Measurements from ENCODE around the gene DSCAM.

Gene DSCAM

DNA sequence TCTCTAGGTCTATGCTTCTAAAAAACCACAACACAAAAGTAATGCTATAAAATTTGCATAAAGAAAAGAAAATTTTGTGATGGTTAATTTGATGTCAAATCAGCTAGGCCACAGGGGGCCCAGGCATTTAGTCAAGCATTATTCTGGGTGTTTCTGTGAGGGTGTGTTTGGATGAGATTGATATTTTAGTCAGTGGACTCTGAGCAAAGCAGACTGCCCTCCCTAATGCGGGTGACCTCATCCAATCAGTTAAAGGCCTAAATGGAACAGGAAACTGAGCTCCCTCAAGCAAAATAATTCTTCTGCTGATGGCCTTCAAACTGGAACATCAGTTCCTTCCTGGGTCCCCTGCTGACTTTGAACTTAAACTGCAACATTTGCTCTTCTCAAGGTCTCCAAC is 358.0 kb downstream of the DSCAM start:
- TF ChIP-seq, protein P1, sequence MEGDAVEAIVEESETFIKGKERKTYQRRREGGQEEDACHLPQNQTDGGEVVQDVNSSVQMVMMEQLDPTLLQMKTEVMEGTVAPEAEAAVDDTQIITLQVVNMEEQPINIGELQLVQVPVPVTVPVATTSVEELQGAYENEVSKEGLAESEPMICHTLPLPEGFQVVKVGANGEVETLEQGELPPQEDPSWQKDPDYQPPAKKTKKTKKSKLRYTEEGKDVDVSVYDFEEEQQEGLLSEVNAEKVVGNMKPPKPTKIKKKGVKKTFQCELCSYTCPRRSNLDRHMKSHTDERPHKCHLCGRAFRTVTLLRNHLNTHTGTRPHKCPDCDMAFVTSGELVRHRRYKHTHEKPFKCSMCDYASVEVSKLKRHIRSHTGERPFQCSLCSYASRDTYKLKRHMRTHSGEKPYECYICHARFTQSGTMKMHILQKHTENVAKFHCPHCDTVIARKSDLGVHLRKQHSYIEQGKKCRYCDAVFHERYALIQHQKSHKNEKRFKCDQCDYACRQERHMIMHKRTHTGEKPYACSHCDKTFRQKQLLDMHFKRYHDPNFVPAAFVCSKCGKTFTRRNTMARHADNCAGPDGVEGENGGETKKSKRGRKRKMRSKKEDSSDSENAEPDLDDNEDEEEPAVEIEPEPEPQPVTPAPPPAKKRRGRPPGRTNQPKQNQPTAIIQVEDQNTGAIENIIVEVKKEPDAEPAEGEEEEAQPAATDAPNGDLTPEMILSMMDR (IDR thresholded peaks at IDR 0.05; ENCODE audit: low read depth, low read length) = no peak
- no peak for DNase-seq (ENCODE audit: low read depth in 2 of 2)
- H3K4me3 ChIP-seq (replicated peaks in 1 of 2; ENCODE audit: low read depth in 2 of 2, low read length in 2 of 2) = no peak overlapping the region

DNA sequence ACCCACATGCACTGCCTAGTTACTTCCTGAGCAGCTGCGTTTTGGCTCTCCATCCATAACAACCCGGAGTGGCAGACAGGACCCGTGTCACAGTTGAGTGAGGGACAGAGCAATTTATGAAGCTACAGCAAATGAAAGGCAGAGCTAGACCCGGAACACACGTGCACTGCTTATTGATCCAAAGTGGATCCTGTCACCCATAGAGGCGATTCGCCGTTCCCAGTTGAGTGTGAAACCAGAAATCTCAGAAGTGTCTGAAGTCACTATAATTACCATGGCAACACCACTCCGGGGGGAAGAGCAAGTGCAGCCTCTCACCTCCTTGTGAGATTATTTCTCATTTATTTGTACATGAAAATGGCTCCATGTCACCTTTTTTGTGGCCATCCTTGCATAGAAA is 365.2 kb downstream of the DSCAM start:
- no peak overlapping the region for H3K4me3 ChIP-seq (replicated peaks in 1 of 2; ENCODE audit: low read depth in 2 of 2, low read length in 2 of 2)
- TF ChIP-seq, protein P1 (IDR thresholded peaks at IDR 0.05; ENCODE audit: low read depth, low read length) = no peak
- DNase-seq (ENCODE audit: low read depth in 2 of 2) = no peak

DNA sequence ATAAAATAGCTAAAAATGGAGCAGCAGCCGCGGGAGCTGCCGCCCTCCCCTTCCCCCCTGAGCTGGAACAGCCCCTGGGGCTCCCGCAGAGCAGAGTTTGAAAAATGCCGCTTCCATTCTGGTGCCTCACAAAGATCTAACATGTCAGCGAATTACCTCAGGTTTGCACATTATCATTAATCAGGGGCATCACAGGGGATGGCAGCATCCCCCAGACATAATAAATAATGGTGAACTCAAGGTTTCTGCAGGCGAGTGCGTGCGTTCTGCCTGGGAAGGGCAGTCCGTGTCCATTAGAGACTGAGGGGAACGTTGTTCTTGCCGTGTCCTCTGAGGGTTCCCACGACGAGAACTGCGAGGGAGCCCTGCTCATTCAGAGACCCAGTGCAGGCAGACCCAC is 372.4 kb downstream of the DSCAM start:
- TF ChIP-seq, protein P1 (IDR thresholded peaks at IDR 0.05; ENCODE audit: low read depth, low read length) = no peak
- no peak for DNase-seq (ENCODE audit: low read depth in 2 of 2)

DNA sequence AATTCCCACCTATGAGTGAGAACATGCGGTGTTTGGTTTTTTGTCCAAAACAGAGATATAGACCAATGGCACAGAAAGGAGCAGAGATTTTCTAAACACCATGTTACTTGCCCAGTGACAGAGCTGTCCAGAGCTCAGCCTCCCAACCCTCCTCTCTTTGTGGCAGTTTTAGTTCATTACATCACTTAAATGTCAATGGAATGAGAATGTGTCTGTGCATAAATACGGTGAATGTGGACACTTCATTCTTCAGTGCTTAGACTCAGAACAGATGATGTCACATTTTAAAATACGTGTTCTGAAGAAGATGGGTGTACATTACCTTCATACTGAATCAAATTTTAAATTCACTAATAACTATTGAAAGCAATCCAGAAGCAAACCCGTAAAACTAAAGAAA is 374.9 kb downstream of the DSCAM start:
- no peak for DNase-seq (ENCODE audit: low read depth in 2 of 2)
- TF ChIP-seq, protein P1 (IDR thresholded peaks at IDR 0.05; ENCODE audit: low read depth, low read length) = no peak
- H3K4me3 ChIP-seq (replicated peaks in 1 of 2; ENCODE audit: low read depth in 2 of 2, low read length in 2 of 2) = no peak overlapping the region

More for the DNA sequence above, 372.4 kb downstream of the DSCAM start:
- no peak overlapping the region for H3K4me3 ChIP-seq (replicated peaks in 1 of 2; ENCODE audit: low read depth in 2 of 2, low read length in 2 of 2)

DNA sequence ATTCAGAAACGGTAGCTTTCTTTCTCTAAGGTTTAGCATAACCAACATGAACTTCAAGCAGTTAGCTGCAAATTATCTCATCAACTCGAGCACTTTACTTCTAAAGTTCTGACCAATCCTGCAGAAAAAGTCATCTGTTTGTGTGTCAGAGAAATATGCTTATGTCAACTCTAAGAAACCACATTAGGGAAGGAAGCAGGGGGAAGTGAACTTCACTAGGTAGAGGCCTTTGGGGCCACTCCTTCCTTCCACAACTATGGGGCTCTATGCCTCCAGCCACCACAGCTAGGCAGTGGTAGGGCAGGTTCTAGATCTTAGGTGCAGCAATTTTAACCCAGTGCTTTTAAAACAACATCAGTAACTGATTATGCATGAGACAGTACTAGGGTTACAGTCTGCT is 375.9 kb downstream of the DSCAM start:
- DNase-seq (ENCODE audit: low read depth in 2 of 2) = no peak
- H3K4me3 ChIP-seq (replicated peaks in 1 of 2; ENCODE audit: low read depth in 2 of 2, low read length in 2 of 2) = no peak overlapping the region
- TF ChIP-seq, protein P1 (IDR thresholded peaks at IDR 0.05; ENCODE audit: low read depth, low read length) = no peak

DNA sequence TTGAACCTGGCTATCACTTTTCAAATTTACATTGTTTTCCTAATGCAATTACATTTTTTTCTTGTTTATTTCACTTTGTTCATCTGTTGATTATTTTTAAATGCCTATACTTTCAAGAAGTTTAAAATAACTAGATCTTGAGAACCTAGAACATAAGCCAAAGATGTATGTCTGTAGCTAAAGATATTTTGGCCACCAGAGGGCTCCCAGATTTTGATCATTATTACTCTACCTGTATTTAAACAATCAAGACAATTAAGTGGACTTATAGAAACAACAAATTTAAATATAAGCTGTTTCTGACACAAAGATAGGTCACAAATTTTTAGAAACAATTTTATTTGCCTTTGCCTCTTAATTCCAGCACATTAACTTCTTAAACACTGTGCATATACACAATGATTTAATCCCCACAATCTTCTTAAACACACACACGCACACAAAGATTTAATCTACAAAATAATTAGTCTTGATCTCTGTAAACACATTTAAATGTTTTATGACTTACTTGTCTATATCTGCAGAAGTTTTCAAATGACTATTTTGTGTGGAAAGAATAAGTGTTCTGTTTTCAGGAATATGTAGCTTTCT is 380.0 kb downstream of the DSCAM start:
- DNase-seq (ENCODE audit: low read depth in 2 of 2) = peak; percentile 1 to 16
- H3K4me3 ChIP-seq (replicated peaks in 1 of 2; ENCODE audit: low read depth in 2 of 2, low read length in 2 of 2) = no peak overlapping the region
- TF ChIP-seq, protein P1 (IDR thresholded peaks at IDR 0.05; ENCODE audit: low read depth, low read length) = no peak

DNA sequence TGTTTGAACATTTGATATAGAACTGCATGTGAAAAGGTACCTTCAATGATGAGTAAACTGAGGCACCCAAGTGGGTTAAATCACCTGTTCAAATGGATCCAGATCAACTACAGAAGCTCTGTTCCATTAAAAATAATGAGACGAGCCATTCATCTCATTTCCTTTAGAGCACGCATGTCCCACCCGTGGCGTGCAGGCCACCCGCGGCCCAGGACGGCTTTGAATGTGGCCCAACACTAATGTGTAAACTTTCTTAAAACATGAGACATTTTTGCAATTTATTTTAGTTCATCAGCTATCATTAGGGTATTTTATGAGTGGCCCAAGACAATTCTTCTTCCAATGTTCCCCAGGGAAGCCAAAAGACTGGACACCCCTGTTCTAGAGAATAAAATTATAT is 381.6 kb downstream of the DSCAM start:
- TF ChIP-seq, protein P1 (IDR thresholded peaks at IDR 0.05; ENCODE audit: low read depth, low read length) = no peak
- H3K4me3 ChIP-seq (replicated peaks in 1 of 2; ENCODE audit: low read depth in 2 of 2, low read length in 2 of 2) = no peak overlapping the region
- DNase-seq (ENCODE audit: low read depth in 2 of 2) = no peak
